PFSK-1 (cell line): Measurements from ENCODE around the gene SVIL.

Source experiments
- FOXP2 ChIP-seq: optimal IDR thresholded peaks from 2 replicates; pipeline ENCODE3; 2011; ENCODE audit warnings: borderline replicate concordance, control low read depth, inconsistent platforms; ENCODE audit not compliant: insufficient read depth; ENCODE audit errors: extremely low read length, extremely low read depth
- TAF1 ChIP-seq: IDR thresholded peaks from 2 replicates; pipeline ENCODE4 v1.6.1; 2012; ENCODE audit warnings: low read length, control low read depth, borderline replicate concordance; ENCODE audit not compliant: insufficient read depth

GRCh38 chr10:29613196-29613595 lies 21.6 kb downstream of the SVIL start:
- TF ChIP-seq FOXP2: no peak
- no peak for TF ChIP-seq TAF1
